Mononuclear cell (primary cell): ENCODE results near the gene HS3ST4. TPM values are rescaled to one million over a fixed set of nuclear protein-coding genes. Genes with fewer than 3 reads are reported as not detected.

ENCODE experiments used
- H3K27me3 ChIP-seq: 2 replicates; pipeline ENCODE4 v1.6.0; 2011; ENCODE audit warnings: low read length, control low read depth; ENCODE audit not compliant: insufficient read depth
- H3K4me1 ChIP-seq: 2 replicates; pipeline ENCODE4 v1.5.1; 2011; ENCODE audit warnings: mild to moderate bottlenecking, low read length, control low read depth; ENCODE audit not compliant: insufficient read depth
- H3K4me3 ChIP-seq: 2 replicates; pipeline ENCODE4 v1.5.1; 2011; ENCODE audit warnings: mild to moderate bottlenecking, low read length, moderate library complexity
- H3K9me3 ChIP-seq: 2 replicates; pipeline ENCODE4 v1.5.1; 2011; ENCODE audit warnings: low read depth, mild to moderate bottlenecking, control low read depth, low read length
- total RNA-seq: library from RNA; depleted of rRNA; stranded (reverse); fragments of >200 nt; gene quantifications from one replicate; pipeline ENCODE4 v1.2.3, GENCODE V29; 2012

HS3ST4 gene
- total RNA-seq = not detected

- Histone ChIP-seq H3K4me1 (no peaks in the 10 kb centered on the region), H3K4me3 (no peak within 1 kb of the TSS), H3K9me3 (no peaks in the 10 kb centered on the region), H3K27me3 (peaks cover 63% of the 10 kb centered on the region)
These were observed at the start of gene HS3ST4 for GRCh38 chr16:25691519-25692091. TSS of gene HS3ST4 (plus strand) at chr16:25691959.

GRCh38 chr16:25643633-25644032 lies 48.1 kb upstream of the HS3ST4 start:
- H3K9me3 ChIP-seq = no peaks in the 10 kb centered on the region
- H3K4me3 ChIP-seq = no peak overlapping the region
- no peaks in the 10 kb centered on the region for H3K4me1 ChIP-seq

GRCh38 chr16:25656639-25657038 lies 35.1 kb upstream of the HS3ST4 start:
- Histone ChIP-seq H3K9me3 (no peaks in the 10 kb centered on the region), H3K27me3 (no peaks in the 10 kb centered on the region), H3K4me3 (no peak overlapping the region)

More at GRCh38 chr16:25643633-25644032, 48.1 kb upstream of the HS3ST4 start:
- H3K27me3 ChIP-seq = no peaks in the 10 kb centered on the region

GRCh38 chr16:25676820-25677219 lies 14.9 kb upstream of the HS3ST4 start:
- Histone ChIP-seq H3K9me3 (no peaks in the 10 kb centered on the region), H3K4me3 (no peak overlapping the region), H3K4me1 (no peaks in the 10 kb centered on the region), H3K27me3 (no peaks in the 10 kb centered on the region)

More at GRCh38 chr16:25656639-25657038, 35.1 kb upstream of the HS3ST4 start:
- H3K4me1 ChIP-seq = no peaks in the 10 kb centered on the region

- no peaks in the 10 kb centered on the region for H3K4me1 ChIP-seq
- H3K4me3 ChIP-seq = no peak overlapping the region
- H3K27me3 ChIP-seq = no peaks in the 10 kb centered on the region
- H3K9me3 ChIP-seq = no peaks in the 10 kb centered on the region
These were observed 12.2 kb upstream of the HS3ST4 start for GRCh38 chr16:25679511-25679910.

GRCh38 chr16:25689137-25689836 lies 2.5 kb upstream of the HS3ST4 start:
- peaks cover 45% of the 10 kb centered on the region for H3K27me3 ChIP-seq
- H3K4me1 ChIP-seq = no peaks in the 10 kb centered on the region
- no peaks in the 10 kb centered on the region for H3K9me3 ChIP-seq
- no peak overlapping the region for H3K4me3 ChIP-seq

- Histone ChIP-seq H3K4me1 (no peaks in the 10 kb centered on the region), H3K9me3 (no peaks in the 10 kb centered on the region), H3K4me3 (no peak overlapping the region), H3K27me3 (peaks cover 58% of the 10 kb centered on the region)
These were observed 1.1 kb upstream of the HS3ST4 start for GRCh38 chr16:25690552-25691143.

GRCh38 chr16:25692351-25692741 lies 587 bp downstream of the HS3ST4 start:
- no peaks in the 10 kb centered on the region for H3K9me3 ChIP-seq
- H3K4me3 ChIP-seq = no peak overlapping the region
- H3K27me3 ChIP-seq = peaks cover 65% of the 10 kb centered on the region
- no peaks in the 10 kb centered on the region for H3K4me1 ChIP-seq

- Histone ChIP-seq H3K9me3 (no peaks in the 10 kb centered on the region), H3K27me3 (peaks cover 63% of the 10 kb centered on the region), H3K4me1 (no peaks in the 10 kb centered on the region), H3K4me3 (no peak overlapping the region)
These were observed 1.2 kb downstream of the HS3ST4 start for GRCh38 chr16:25692742-25693508.

GRCh38 chr16:25693631-25694030 lies 1.9 kb downstream of the HS3ST4 start:
- Histone ChIP-seq H3K4me1 (no peaks in the 10 kb centered on the region), H3K9me3 (no peaks in the 10 kb centered on the region), H3K27me3 (peaks cover 63% of the 10 kb centered on the region), H3K4me3 (no peak overlapping the region)

- H3K9me3 ChIP-seq = no peaks in the 10 kb centered on the region
- peaks cover 25% of the 10 kb centered on the region for H3K27me3 ChIP-seq
- H3K4me1 ChIP-seq = peaks cover 3% of the 10 kb centered on the region
These were observed 7.3 kb downstream of the HS3ST4 start for GRCh38 chr16:25699069-25699468.

GRCh38 chr16:25700547-25700946 lies 8.8 kb downstream of the HS3ST4 start:
- Histone ChIP-seq H3K4me3 (no peak overlapping the region), H3K27me3 (peaks cover 10% of the 10 kb centered on the region), H3K9me3 (no peaks in the 10 kb centered on the region), H3K4me1 (peaks cover 3% of the 10 kb centered on the region)

More at GRCh38 chr16:25699069-25699468, 7.3 kb downstream of the HS3ST4 start:
- no peak overlapping the region for H3K4me3 ChIP-seq

GRCh38 chr16:25707553-25707952 lies 15.8 kb downstream of the HS3ST4 start:
- Histone ChIP-seq H3K4me1 (no peaks in the 10 kb centered on the region), H3K4me3 (no peak overlapping the region), H3K27me3 (no peaks in the 10 kb centered on the region), H3K9me3 (no peaks in the 10 kb centered on the region)

GRCh38 chr16:25707982-25708583 lies 16.3 kb downstream of the HS3ST4 start:
- no peak overlapping the region for H3K4me3 ChIP-seq
- no peaks in the 10 kb centered on the region for H3K9me3 ChIP-seq
- no peaks in the 10 kb centered on the region for H3K4me1 ChIP-seq
- H3K27me3 ChIP-seq = no peaks in the 10 kb centered on the region

- H3K4me1 ChIP-seq = no peaks in the 10 kb centered on the region
- no peaks in the 10 kb centered on the region for H3K9me3 ChIP-seq
- H3K27me3 ChIP-seq = no peaks in the 10 kb centered on the region
- H3K4me3 ChIP-seq = no peak overlapping the region
These were observed 17.5 kb downstream of the HS3ST4 start for GRCh38 chr16:25709213-25709612.
